Central memory CD8-positive, alpha-beta T cell (primary cell): ENCODE measurements around the gene LOC101059915.
"Not testable (repeated sequence)": the region's sequence is repeated elsewhere in the genome, so short reads cannot be mapped to it uniquely, and the experiment has no call there.

Experiments used
- ATAC-seq: fragments of 150-1000 bp; cut with Tn5 transposase; replicated peaks from 2 replicates; pipeline ENCODE4 v1.10.0; 2022; ENCODE audit warnings: mild to moderate bottlenecking, moderate FRiP score, moderate number of reproducible peaks; ENCODE audit not compliant: poor library complexity, severe bottlenecking; ENCODE audit errors: extremely low read depth
- DNase-seq, 2 donors: peaks; one replicate each; pipeline ENCODE4 v3.0.0; 2021; ENCODE audit warnings: low spot score in 2 of 2
- H3K27ac Mint-ChIP-seq: one replicate; pipeline ENCODE4 v1.8.0; 2022; ENCODE audit warnings: low read depth, mild to moderate bottlenecking, moderate library complexity, mixed read lengths
- H3K27me3 Mint-ChIP-seq: one replicate; pipeline ENCODE4 v1.8.0; 2022; ENCODE audit warnings: mixed read lengths
- H3K36me3 Mint-ChIP-seq: one replicate; pipeline ENCODE4 v1.8.0; 2022; ENCODE audit warnings: mild to moderate bottlenecking, moderate library complexity, mixed read lengths; ENCODE audit not compliant: insufficient read depth
- H3K4me1 Mint-ChIP-seq: one replicate; pipeline ENCODE4 v1.8.0; 2022; ENCODE audit warnings: mixed read lengths
- H3K4me3 Mint-ChIP-seq: one replicate; pipeline ENCODE4 v1.8.0; 2022; ENCODE audit warnings: mild to moderate bottlenecking, moderate library complexity, mixed read lengths
- H3K9me3 Mint-ChIP-seq: one replicate; pipeline ENCODE4 v1.8.0; 2022; ENCODE audit warnings: mixed read lengths

LOC101059915 gene

GRCh38 chrX:71698299-71699022 is 31.1 kb downstream of the LOC101059915 start:
- H3K9me3 Mint-ChIP-seq, H3K27ac Mint-ChIP-seq, H3K4me3 Mint-ChIP-seq, H3K4me1 Mint-ChIP-seq, H3K27me3 Mint-ChIP-seq, DNase-seq, H3K36me3 Mint-ChIP-seq: not testable (repeated sequence)
- peak; percentile 47 for ATAC-seq

DNA sequence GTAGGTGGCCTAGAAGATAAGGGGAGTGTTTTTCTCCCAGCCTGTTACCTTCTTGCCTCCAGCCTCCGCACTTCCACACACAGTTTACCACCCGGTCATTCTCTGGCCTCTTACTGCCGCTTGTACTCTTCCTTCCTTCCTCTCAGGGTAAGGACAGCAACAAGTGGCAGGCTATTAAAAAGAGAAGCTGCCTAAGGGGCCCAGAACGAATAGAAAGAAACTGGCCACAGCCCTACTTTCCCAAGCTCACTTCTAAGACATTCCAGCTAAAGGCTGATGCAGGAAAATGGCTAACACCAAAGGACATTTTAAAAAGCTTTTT is 31.6 kb downstream of the LOC101059915 start:
- H3K36me3 Mint-ChIP-seq, ATAC-seq, H3K9me3 Mint-ChIP-seq, DNase-seq, H3K4me1 Mint-ChIP-seq, H3K4me3 Mint-ChIP-seq, H3K27me3 Mint-ChIP-seq, H3K27ac Mint-ChIP-seq: not testable (repeated sequence)

DNA sequence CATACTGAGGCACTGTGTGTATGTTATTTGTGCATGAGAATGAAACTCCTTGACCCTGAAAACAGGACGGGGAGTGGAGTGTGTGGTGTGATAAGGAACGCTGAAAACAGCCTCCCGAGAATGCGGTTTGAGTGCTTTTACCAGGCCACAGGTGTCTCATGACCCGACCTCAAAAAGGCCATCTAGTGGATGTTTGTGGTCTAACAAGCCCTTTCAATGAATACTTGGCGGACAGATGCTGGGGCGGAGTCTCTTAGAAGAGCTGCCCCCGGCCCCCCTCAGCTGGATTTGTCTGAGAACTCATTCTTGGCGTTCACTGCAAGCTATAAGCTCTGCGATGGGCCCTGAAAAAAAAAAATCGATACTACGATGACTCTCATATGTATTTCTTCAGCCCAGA is 35.5 kb downstream of the LOC101059915 start:
- not testable (repeated sequence) for H3K27ac Mint-ChIP-seq, H3K27me3 Mint-ChIP-seq, H3K36me3 Mint-ChIP-seq, H3K4me3 Mint-ChIP-seq, H3K9me3 Mint-ChIP-seq, DNase-seq, H3K4me1 Mint-ChIP-seq
- ATAC-seq = peak; percentile 53

DNA sequence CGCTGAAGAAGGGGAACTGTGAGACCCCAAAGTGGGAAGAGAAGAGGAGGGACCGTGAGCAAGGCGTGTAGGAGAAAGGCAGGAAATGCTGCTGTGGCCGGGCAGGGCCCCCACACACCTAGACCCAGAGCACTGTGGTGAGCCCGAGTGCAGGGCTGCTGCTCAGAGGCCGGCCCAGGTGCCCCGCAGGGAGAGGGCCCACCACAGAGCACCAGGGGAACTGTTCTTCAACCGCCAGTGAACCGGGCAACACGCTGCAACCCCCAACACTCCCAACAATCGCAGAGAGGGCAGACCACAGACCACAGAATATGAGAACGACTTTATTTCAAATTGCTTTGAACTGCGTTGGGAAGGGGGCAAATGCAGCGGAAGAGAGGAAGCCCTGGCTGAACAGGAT is 46.7 kb downstream of the LOC101059915 start:
- not testable (repeated sequence) for H3K27ac Mint-ChIP-seq, H3K27me3 Mint-ChIP-seq, H3K4me1 Mint-ChIP-seq, ATAC-seq, H3K9me3 Mint-ChIP-seq, DNase-seq, H3K36me3 Mint-ChIP-seq, H3K4me3 Mint-ChIP-seq

GRCh38 chrX:71715551-71715950 is 48.2 kb downstream of the LOC101059915 start:
- not testable (repeated sequence) for H3K4me1 Mint-ChIP-seq, H3K27ac Mint-ChIP-seq, H3K27me3 Mint-ChIP-seq, ATAC-seq, H3K9me3 Mint-ChIP-seq, DNase-seq, H3K4me3 Mint-ChIP-seq, H3K36me3 Mint-ChIP-seq

GRCh38 chrX:71716323-71716722 is 49.0 kb downstream of the LOC101059915 start:
- not testable (repeated sequence) for DNase-seq, H3K9me3 Mint-ChIP-seq, ATAC-seq, H3K4me1 Mint-ChIP-seq, H3K27ac Mint-ChIP-seq, H3K27me3 Mint-ChIP-seq, H3K36me3 Mint-ChIP-seq, H3K4me3 Mint-ChIP-seq

- not testable (repeated sequence) for H3K27me3 Mint-ChIP-seq, H3K9me3 Mint-ChIP-seq, DNase-seq, H3K27ac Mint-ChIP-seq, ATAC-seq, H3K36me3 Mint-ChIP-seq, H3K4me3 Mint-ChIP-seq, H3K4me1 Mint-ChIP-seq
These were observed 50.8 kb downstream of the LOC101059915 start, which contains the start of gene CXorf49 for GRCh38 chrX:71718185-71718584. Gene CXorf49, minus strand, starts transcription at chrX:71718285. Its CDS starts 134 bp downstream, at chrX:71718151.

GRCh38 chrX:71719195-71719594 is 51.8 kb downstream of the LOC101059915 start:
- H3K4me3 Mint-ChIP-seq, DNase-seq, H3K27me3 Mint-ChIP-seq, ATAC-seq, H3K4me1 Mint-ChIP-seq, H3K36me3 Mint-ChIP-seq, H3K9me3 Mint-ChIP-seq, H3K27ac Mint-ChIP-seq: not testable (repeated sequence)

- not testable (repeated sequence) for DNase-seq, H3K27ac Mint-ChIP-seq, H3K4me1 Mint-ChIP-seq, H3K36me3 Mint-ChIP-seq, ATAC-seq, H3K9me3 Mint-ChIP-seq, H3K4me3 Mint-ChIP-seq, H3K27me3 Mint-ChIP-seq
These were observed 53.0 kb downstream of the LOC101059915 start for GRCh38 chrX:71720289-71720886.
